Astrocyte (in vitro differentiated cells and primary cell): ENCODE results near the gene SBNO2. TPM values are rescaled to one million over a fixed set of nuclear protein-coding genes. Genes with fewer than 3 reads are reported as not detected.
A peak's percentile ranks its signal among the peaks of the same experiment; 100 is the strongest.
"Not testable (repeated sequence)": the region's sequence is repeated elsewhere in the genome, so short reads cannot be mapped to it uniquely, and the experiment has no call there.

Source experiments
- DNase-seq: peaks from one replicate; pipeline ENCODE4 v3.0.0-alpha.2; 2010; ENCODE audit warnings: low read depth
- FAIRE-seq: peaks from 2 replicates; lab custom pipeline; 2011; peaks lifted over from hg19 to GRCh38; lab: Jason Lieb, UNC
- H2AFZ ChIP-seq: 2 replicates; pipeline ENCODE4 v1.6.0; 2012; ENCODE audit warnings: low read depth, low read length, inconsistent platforms
- H3K27ac ChIP-seq: 2 replicates; pipeline ENCODE4 v1.5.1; 2011; ENCODE audit warnings: low read depth, low read length, inconsistent platforms
- H3K27me3 ChIP-seq: 2 replicates; pipeline ENCODE4 v1.6.0; 2011; ENCODE audit warnings: low read length, inconsistent platforms; ENCODE audit not compliant: insufficient read depth
- H3K36me3 ChIP-seq: 2 replicates; pipeline ENCODE4 v1.5.1; 2011; ENCODE audit warnings: low read length, inconsistent platforms; ENCODE audit not compliant: insufficient read depth
- H3K4me1 ChIP-seq: 2 replicates; pipeline ENCODE4 v1.5.1; 2011; ENCODE audit warnings: low read length, inconsistent platforms; ENCODE audit not compliant: insufficient read depth
- H3K4me2 ChIP-seq: 2 replicates; pipeline ENCODE4 v1.6.0; 2012; ENCODE audit warnings: low read length, inconsistent platforms
- H3K4me3 ChIP-seq: 2 replicates; pipeline ENCODE4 v1.5.1; 2011; ENCODE audit warnings: low read depth, mild to moderate bottlenecking, low read length, inconsistent platforms; ENCODE audit not compliant: insufficient read depth
- H3K79me2 ChIP-seq: 2 replicates; pipeline ENCODE4 v1.6.0; 2012; ENCODE audit warnings: mild to moderate bottlenecking, low read length, inconsistent platforms; ENCODE audit not compliant: insufficient read depth
- H3K9ac ChIP-seq: 2 replicates; pipeline ENCODE4 v1.6.0; 2012; ENCODE audit warnings: mild to moderate bottlenecking, low read length, inconsistent platforms
- H3K9me3 ChIP-seq: 2 replicates; pipeline ENCODE4 v1.5.1; 2012; ENCODE audit warnings: low read depth, mild to moderate bottlenecking, low read length, inconsistent platforms; ENCODE audit not compliant: insufficient read depth
- H4K20me1 ChIP-seq: 2 replicates; pipeline ENCODE4 v1.6.0; 2012; ENCODE audit warnings: low read length, inconsistent platforms; ENCODE audit not compliant: insufficient read depth
- H3K27ac Mint-ChIP-seq: one replicate; pipeline ENCODE4 v1.8.0; 2021; ENCODE audit warnings: mild to moderate bottlenecking, mixed read lengths; ENCODE audit not compliant: unreplicated experiment
- H3K27me3 Mint-ChIP-seq: one replicate; pipeline ENCODE4 v1.8.0; 2021; ENCODE audit warnings: low read depth, mixed read lengths; ENCODE audit not compliant: unreplicated experiment
- H3K36me3 Mint-ChIP-seq: one replicate; pipeline ENCODE4 v1.8.0; 2021; ENCODE audit warnings: low read depth, mixed read lengths; ENCODE audit not compliant: unreplicated experiment
- H3K4me1 Mint-ChIP-seq: one replicate; pipeline ENCODE4 v1.8.0; 2021; ENCODE audit warnings: low read depth, mixed read lengths; ENCODE audit not compliant: unreplicated experiment
- H3K4me3 Mint-ChIP-seq: one replicate; pipeline ENCODE4 v1.8.0; 2021; ENCODE audit warnings: mild to moderate bottlenecking, moderate library complexity, mixed read lengths; ENCODE audit not compliant: unreplicated experiment
- H3K9me3 Mint-ChIP-seq: one replicate; pipeline ENCODE4 v1.8.0; 2021; ENCODE audit warnings: mild to moderate bottlenecking, mixed read lengths; ENCODE audit not compliant: unreplicated experiment
- CTCF ChIP-seq: IDR thresholded peaks from 2 replicates; pipeline ENCODE4 v1.5.1; 2011; ENCODE audit warnings: low read depth, mild to moderate bottlenecking, inconsistent platforms, low read length, moderate library complexity; ENCODE audit not compliant: insufficient read depth
- EZH2 ChIP-seq: IDR thresholded peaks from 2 replicates; pipeline ENCODE4 v1.6.1; 2012; ENCODE audit warnings: mild to moderate bottlenecking, low read length, inconsistent platforms; ENCODE audit not compliant: insufficient read depth
- total RNA-seq: library from RNA; stranded (reverse); gene quantifications from 2 replicates; pipeline ENCODE4 v1.2.1, GENCODE V29; 2021

The SBNO2 gene
- total RNA-seq, 1 donor from 2014 or later, result 39.3 TPM

GRCh38 chr19:1210227-1210538 lies 36.1 kb upstream of the SBNO2 start:
- FAIRE-seq (no peak), DNase-seq (no peak)
- H3K4me3 ChIP-seq, result no peak overlapping the region
- Mint-ChIP-seq H3K27ac (peak overlapping the region; percentile 66), H3K9me3 (no peaks in the 10 kb centered on the region), H3K36me3 (peaks cover 6% of the 10 kb centered on the region), H3K4me3 (peak overlapping the region; percentile 60), H3K27me3 (no peaks in the 10 kb centered on the region), H3K4me1 (peaks cover 22% of the 10 kb centered on the region)
- H3K27me3 ChIP-seq, result no peaks in the 10 kb centered on the region
- H3K79me2 ChIP-seq, result peaks cover 90% of the 10 kb centered on the region
- no peak overlapping the region for H3K27ac ChIP-seq
- peak overlapping the region; percentile 10 for H3K4me2 ChIP-seq
- H2AFZ ChIP-seq, result no peak overlapping the region
- no peak for TF ChIP-seq EZH2
- TF ChIP-seq CTCF, result no peak
- H3K36me3 ChIP-seq, result no peaks in the 10 kb centered on the region
- H3K4me1 ChIP-seq, result peaks cover 42% of the 10 kb centered on the region
- H4K20me1 ChIP-seq, result peaks cover 68% of the 10 kb centered on the region
- H3K9me3 ChIP-seq, result no peaks in the 10 kb centered on the region
- peak overlapping the region; percentile 0 for H3K9ac ChIP-seq

- not testable (repeated sequence) for DNase-seq, FAIRE-seq, H3K4me3 Mint-ChIP-seq, H2AFZ ChIP-seq, H3K9me3 Mint-ChIP-seq, H3K27me3 ChIP-seq, H3K9me3 ChIP-seq, H3K27ac Mint-ChIP-seq, H3K9ac ChIP-seq, H3K36me3 Mint-ChIP-seq, H3K27ac ChIP-seq, H3K4me3 ChIP-seq, H3K36me3 ChIP-seq, H3K27me3 Mint-ChIP-seq
- Histone ChIP-seq H3K4me1 (peaks cover 31% of the 10 kb centered on the region), H4K20me1 (peaks cover 54% of the 10 kb centered on the region), H3K79me2 (peaks cover 76% of the 10 kb centered on the region), H3K4me2 (peak overlapping the region; percentile 31)
- H3K4me1 Mint-ChIP-seq, result peaks cover 19% of the 10 kb centered on the region
These were observed 34.8 kb upstream of the SBNO2 start for GRCh38 chr19:1208830-1209229.

GRCh38 chr19:1206864-1207450 lies 32.9 kb upstream of the SBNO2 start:
- no peak for TF ChIP-seq CTCF
- no peak for TF ChIP-seq EZH2
- Mint-ChIP-seq H3K36me3 (peaks cover 2% of the 10 kb centered on the region), H3K4me3 (peak overlapping the region; percentile 98), H3K27ac (peak overlapping the region; percentile 86), H3K27me3 (no peaks in the 10 kb centered on the region), H3K9me3 (no peaks in the 10 kb centered on the region), H3K4me1 (peaks cover 18% of the 10 kb centered on the region)
- Histone ChIP-seq H3K4me3 (peak overlapping the region; percentile 79), H3K4me1 (peaks cover 31% of the 10 kb centered on the region), H3K9ac (peak overlapping the region; percentile 83), H3K4me2 (peak overlapping the region; percentile 99), H3K27me3 (no peaks in the 10 kb centered on the region), H4K20me1 (peaks cover 47% of the 10 kb centered on the region), H3K27ac (peak overlapping the region; percentile 63), H3K9me3 (no peaks in the 10 kb centered on the region), H3K36me3 (no peaks in the 10 kb centered on the region), H3K79me2 (peaks cover 59% of the 10 kb centered on the region), H2AFZ (no peak overlapping the region)
- DNase-seq (no peak), FAIRE-seq (no peak)
